Measurements from ENCODE around the gene ACSM3.

GRCh38 chr16:20760346-20760745, 3.5 kb upstream of the ACSM3 start:
- no peak for TF ChIP-seq CTCF (IDR thresholded peaks at IDR 0.05)
- TF ChIP-seq POLR2A (IDR thresholded peaks at IDR 0.05), result no peak

Data from right lobe of liver (tissue), 4 donors.